Measurements from ENCODE around the gene RHPN2. TPM values are rescaled to one million over a fixed set of nuclear protein-coding genes. Genes with fewer than 3 reads are reported as not detected.
"Not testable (repeated sequence)": the region's sequence is repeated elsewhere in the genome, so short reads cannot be mapped to it uniquely, and the experiment has no call there.

The RHPN2 gene
- total and polyA plus RNA-seq, 2 of the 8 experiments (the other 6 are each of a cell fraction or from before 2014, with no cell fraction given) = 22.8 to 31.1 TPM

DNA sequence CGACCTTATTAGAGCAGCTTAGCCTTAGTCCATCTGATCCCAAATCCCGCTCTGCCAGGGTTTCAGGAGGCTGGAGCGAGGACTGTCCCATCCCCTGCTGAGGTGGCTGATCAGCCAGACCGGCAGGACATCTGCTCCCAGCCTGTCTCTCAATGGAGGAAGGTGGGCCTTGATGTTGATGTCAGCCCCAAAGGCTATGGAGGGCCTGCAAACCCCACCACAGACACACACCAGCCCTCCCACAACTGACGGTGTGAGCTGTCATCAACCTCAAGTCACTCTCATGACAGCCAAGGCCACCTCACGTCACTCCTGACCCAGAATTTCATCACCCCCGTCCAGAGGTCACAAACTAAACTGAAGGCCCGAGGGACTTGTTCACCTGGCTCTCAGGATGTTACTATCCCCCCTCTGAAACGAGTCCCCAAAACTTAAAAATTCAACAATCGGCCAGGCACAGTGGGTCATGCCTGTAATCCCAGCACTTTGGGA, 25.5 kb downstream of the RHPN2 start (continued):
- TF ChIP-seq GABPA (IDR thresholded peaks at IDR 0.05; ENCODE audit: borderline replicate concordance, insufficient read depth, low read length) = no peak
- TF ChIP-seq HDAC6 (IDR thresholded peaks at IDR 0.05; ENCODE audit: low read depth, low read length) = no peak
- TF ChIP-seq CHD2 (IDR thresholded peaks at IDR 0.05; ENCODE audit: low read length) = no peak
- no peak for TF ChIP-seq SIN3A (conservative IDR thresholded peaks at IDR 0.05 in 1 of 2, IDR thresholded peaks at IDR 0.05 in 1 of 2; ENCODE audit: low read depth in 1 of 2, low read length in 2 of 2)
- TF ChIP-seq RFX5 (IDR thresholded peaks at IDR 0.05; ENCODE audit: borderline replicate concordance, low read depth, low read length) = no peak

DNA sequence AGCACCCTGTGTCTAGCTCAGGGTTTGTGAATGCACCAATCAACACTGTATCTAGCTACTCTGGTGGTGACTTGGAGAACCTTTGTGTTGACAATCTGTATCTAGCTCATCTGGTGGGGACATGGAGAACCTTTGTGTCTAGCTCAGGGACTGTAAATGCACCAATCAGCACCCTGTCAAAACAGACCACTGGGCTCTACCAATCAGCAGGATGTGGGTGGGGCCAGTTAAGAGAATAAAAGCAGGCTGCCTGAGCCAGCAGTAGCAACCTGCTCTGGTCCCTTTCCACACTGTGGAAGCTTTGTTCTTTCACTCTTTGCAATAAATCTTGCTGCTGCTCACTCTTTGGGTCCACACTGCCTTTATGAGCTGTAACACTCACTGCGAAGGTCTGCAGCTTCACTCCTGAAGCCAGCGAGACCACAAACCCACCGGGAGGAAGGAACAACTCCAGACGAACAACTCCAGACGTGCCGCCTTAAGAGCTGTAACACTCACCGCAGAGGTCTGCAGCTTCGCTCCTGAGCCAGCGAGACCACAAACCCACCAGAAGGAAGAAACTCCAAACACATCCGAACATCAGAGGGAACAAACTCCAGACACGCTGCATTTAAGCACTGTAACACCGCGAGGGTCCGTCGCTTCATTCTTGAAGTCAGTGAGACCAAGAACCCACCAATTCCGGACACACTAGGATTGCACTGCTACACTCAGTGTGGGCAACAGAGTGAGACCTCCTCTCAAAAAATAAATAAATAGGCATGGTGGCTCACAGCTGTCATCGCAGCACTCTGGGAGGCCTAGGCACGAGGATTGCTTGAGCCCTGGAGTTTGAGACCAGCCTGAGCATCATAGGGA, 27.3 kb downstream of the RHPN2 start:
- H3K4me3 ChIP-seq (ENCODE audit: extremely low read depth in 1 of 4, insufficient read depth in 2 of 4, low read depth in 3 of 4, low read length in 4 of 4); H2BK15ac ChIP-seq (ENCODE audit: low read length); H3K79me1 ChIP-seq (ENCODE audit: low read depth, low read length); FAIRE-seq; H3K9me3 ChIP-seq (ENCODE audit: insufficient read depth in 2 of 2, low read depth in 1 of 2, low read length in 1 of 2); H3K4ac ChIP-seq (replicated peaks; ENCODE audit: insufficient read length, low read depth, low read length); H3K23ac ChIP-seq (ENCODE audit: insufficient read length); H3K14ac ChIP-seq (ENCODE audit: insufficient read length); DNase-seq (ENCODE audit: low read depth in 1 of 2, low spot score in 2 of 2); H3K23me2 ChIP-seq (ENCODE audit: low read depth, low read length); H2BK20ac ChIP-seq (ENCODE audit: low read length); H2BK5ac ChIP-seq (ENCODE audit: low read depth, low read length); H3K4me2 ChIP-seq (ENCODE audit: insufficient read depth in 1 of 2, low read depth in 2 of 2, low read length in 2 of 2); H2AK5ac ChIP-seq (ENCODE audit: low read depth, low read length); H3K18ac ChIP-seq (ENCODE audit: extremely low read depth, low read length); H4K91ac ChIP-seq (replicated peaks; ENCODE audit: insufficient read length, low read length); H3K56ac ChIP-seq (replicated peaks; ENCODE audit: insufficient read length, low read depth, low read length); H2BK120ac ChIP-seq (replicated peaks; ENCODE audit: low read depth, low read length); H2BK12ac ChIP-seq (ENCODE audit: low read depth, low read length); H3K9ac ChIP-seq (replicated peaks in 1 of 4; ENCODE audit: extremely low read depth in 1 of 4, low read depth in 3 of 4, low read length in 3 of 4); H3K36me3 ChIP-seq (ENCODE audit: control insufficient read depth in 2 of 4, insufficient read depth in 4 of 4, low read length in 3 of 4); H2AFZ ChIP-seq (ENCODE audit: low read length); H3K27ac ChIP-seq (ENCODE audit: low read depth, low read length); H3K4me1 ChIP-seq (replicated peaks in 1 of 4; ENCODE audit: control insufficient read depth in 3 of 4, insufficient read depth in 4 of 4, low read length in 3 of 4); H4K5ac ChIP-seq (ENCODE audit: insufficient read length, low read depth, low read length); H4K20me1 ChIP-seq (replicated peaks in 1 of 2; ENCODE audit: control insufficient read depth in 1 of 2, insufficient read depth in 2 of 2, low read length in 2 of 2); H3K27me3 ChIP-seq (replicated peaks in 1 of 4; ENCODE audit: control insufficient read depth in 3 of 4, extremely low read depth in 1 of 4, insufficient read depth in 3 of 4, low read length in 3 of 4); H4K8ac ChIP-seq (ENCODE audit: extremely low read depth, insufficient read depth, low read length): not testable (repeated sequence)
- POLR2A ChIA-PET (ENCODE audit: partially characterized antibody) = interaction anchor here (1.7 kb wide), 1 partner anchor 15 kb away, joined by 4 read pairs; no protein-coding TSS in a partner anchor
- H3K79me2 ChIP-seq (ENCODE audit: control insufficient read depth in 1 of 2, insufficient read depth in 2 of 2, low read length in 2 of 2) = peaks cover 0 to 50% of the 10 kb centered on the region in 2 experiments; a peak in 3 of 4 replicates
- CTCF ChIA-PET (ENCODE audit: partially characterized antibody) = interaction anchor here (0.9 to 1.7 kb wide), 4 partner anchors 10 to 148 kb away, joined by 3 to 6 read pairs (median 4); no protein-coding TSS in a partner anchor
- WGBS, 2 experiments (ENCODE audit: extremely low coverage in 1 of 2, insufficient coverage in 1 of 2, insufficient read length in 1 of 2, insufficient replicate concordance in 2 of 2, low coverage in 1 of 2, low lambda C conversion rate in 2 of 2, missing lambda C conversion rate in 1 of 2) = 95% methylated on average over 18 of the region's 18 CpGs; no CpG with 5 or more reads in 1 of the 2 experiments
